Measurements from ENCODE around the gene ACRV1. TPM values are rescaled to one million over a fixed set of nuclear protein-coding genes. Genes with fewer than 3 reads are reported as not detected.
"Not testable (repeated sequence)": the region's sequence is repeated elsewhere in the genome, so short reads cannot be mapped to it uniquely, and the experiment has no call there.

ACRV1 gene
- total RNA-seq = not detected

- Mint-ChIP-seq H3K36me3 (peaks cover 34% of the 10 kb centered on the region), H3K9me3 (no peaks in the 10 kb centered on the region), H3K27ac (no peak within 1 kb of the TSS), H3K4me3 (no peak within 1 kb of the TSS), H3K27me3 (no peaks in the 10 kb centered on the region), H3K4me1 (no peaks in the 10 kb centered on the region)
- POLR2A ChIA-PET = no interaction called here
- no peak for DNase-seq
- no peak for ATAC-seq (ENCODE audit: low read depth)
Observed at GRCh38 chr11:125680747-125681146, at the start of gene ACRV1. Gene ACRV1, minus strand, starts transcription at chr11:125680847. Its CDS starts 67 bp downstream, at chr11:125680780.

- POLR2A ChIA-PET = interaction anchor here (0.6 kb wide), 1 partner anchor 212 kb away, joined by 3 read pairs; no protein-coding TSS in a partner anchor
- no peak for ATAC-seq (ENCODE audit: low read depth)
- Mint-ChIP-seq H3K9me3 (no peaks in the 10 kb centered on the region), H3K27me3 (peaks cover 20% of the 10 kb centered on the region), H3K36me3 (no peaks in the 10 kb centered on the region), H3K4me1 (peaks cover 1% of the 10 kb centered on the region), H3K4me3 (no peak overlapping the region), H3K27ac (no peak overlapping the region)
- DNase-seq = no peak
Observed at GRCh38 chr11:125728969-125729368, 48.3 kb upstream of the ACRV1 start.

- no peak for DNase-seq
- Mint-ChIP-seq H3K36me3 (no peaks in the 10 kb centered on the region), H3K27ac (no peak overlapping the region), H3K4me3 (no peak overlapping the region), H3K27me3 (peaks cover 29% of the 10 kb centered on the region), H3K4me1 (peaks cover 1% of the 10 kb centered on the region), H3K9me3 (no peaks in the 10 kb centered on the region)
- POLR2A ChIA-PET = no interaction called here
- ATAC-seq (ENCODE audit: low read depth) = no peak
Observed at GRCh38 chr11:125724125-125724524, 43.5 kb upstream of the ACRV1 start.

GRCh38 chr11:125720781-125721180, 40.1 kb upstream of the ACRV1 start:
- DNase-seq (no peak), ATAC-seq (ENCODE audit: low read depth) (no peak)
- no peak overlapping the region for H3K27ac Mint-ChIP-seq
- no peaks in the 10 kb centered on the region for H3K36me3 Mint-ChIP-seq
- POLR2A ChIA-PET = no interaction called here
- H3K9me3 Mint-ChIP-seq = no peaks in the 10 kb centered on the region
- H3K4me1 Mint-ChIP-seq = peaks cover 1% of the 10 kb centered on the region
- H3K27me3 Mint-ChIP-seq = peaks cover 19% of the 10 kb centered on the region
- no peak overlapping the region for H3K4me3 Mint-ChIP-seq

GRCh38 chr11:125704686-125705085, 24.0 kb upstream of the ACRV1 start:
- not testable (repeated sequence) for H3K36me3 Mint-ChIP-seq

GRCh38 chr11:125701858-125702621, 21.4 kb upstream of the ACRV1 start:
- Mint-ChIP-seq H3K4me3 (no peak overlapping the region), H3K4me1 (no peaks in the 10 kb centered on the region), H3K27me3 (peaks cover 4% of the 10 kb centered on the region), H3K9me3 (no peaks in the 10 kb centered on the region), H3K36me3 (no peaks in the 10 kb centered on the region), H3K27ac (no peak overlapping the region)
- ATAC-seq (ENCODE audit: low read depth) (no peak), DNase-seq (no peak)
- POLR2A ChIA-PET = no interaction called here

More at GRCh38 chr11:125704686-125705085, 24.0 kb upstream of the ACRV1 start:
- DNase-seq; H3K4me3 Mint-ChIP-seq; H3K27ac Mint-ChIP-seq; ATAC-seq (ENCODE audit: low read depth); H3K9me3 Mint-ChIP-seq; H3K4me1 Mint-ChIP-seq; POLR2A ChIA-PET: not testable (repeated sequence)
- peaks cover 20% of the 10 kb centered on the region for H3K27me3 Mint-ChIP-seq

GRCh38 chr11:125701018-125701610, 20.5 kb upstream of the ACRV1 start:
- H3K4me3 Mint-ChIP-seq = no peak overlapping the region
- H3K4me1 Mint-ChIP-seq = no peaks in the 10 kb centered on the region
- H3K9me3 Mint-ChIP-seq = no peaks in the 10 kb centered on the region
- H3K27me3 Mint-ChIP-seq = peaks cover 1% of the 10 kb centered on the region
- POLR2A ChIA-PET = no interaction called here
- DNase-seq (no peak), ATAC-seq (ENCODE audit: low read depth) (no peak)
- no peaks in the 10 kb centered on the region for H3K36me3 Mint-ChIP-seq
- no peak overlapping the region for H3K27ac Mint-ChIP-seq

GRCh38 chr11:125694951-125695350, 14.3 kb upstream of the ACRV1 start:
- H3K9me3 Mint-ChIP-seq = no peaks in the 10 kb centered on the region
- POLR2A ChIA-PET = no interaction called here
- DNase-seq = no peak
- no peaks in the 10 kb centered on the region for H3K4me1 Mint-ChIP-seq
- H3K4me3 Mint-ChIP-seq = no peak overlapping the region
- peaks cover 1% of the 10 kb centered on the region for H3K27me3 Mint-ChIP-seq
- no peaks in the 10 kb centered on the region for H3K36me3 Mint-ChIP-seq
- H3K27ac Mint-ChIP-seq = no peak overlapping the region
- no peak for ATAC-seq (ENCODE audit: low read depth)

- POLR2A ChIA-PET = no interaction called here
- Mint-ChIP-seq H3K4me3 (no peak overlapping the region), H3K4me1 (no peaks in the 10 kb centered on the region), H3K27me3 (peaks cover 1% of the 10 kb centered on the region), H3K9me3 (no peaks in the 10 kb centered on the region), H3K27ac (no peak overlapping the region), H3K36me3 (no peaks in the 10 kb centered on the region)
- DNase-seq (no peak), ATAC-seq (ENCODE audit: low read depth) (no peak)
Observed at GRCh38 chr11:125692887-125693286, 12.2 kb upstream of the ACRV1 start.

GRCh38 chr11:125690006-125690405, 9.4 kb upstream of the ACRV1 start:
- no peak overlapping the region for H3K27ac Mint-ChIP-seq
- POLR2A ChIA-PET = no interaction called here
- no peak overlapping the region for H3K4me3 Mint-ChIP-seq
- no peaks in the 10 kb centered on the region for H3K4me1 Mint-ChIP-seq
- ATAC-seq (ENCODE audit: low read depth) (no peak), DNase-seq (no peak)
- peaks cover 9% of the 10 kb centered on the region for H3K36me3 Mint-ChIP-seq
- H3K9me3 Mint-ChIP-seq = no peaks in the 10 kb centered on the region
- no peaks in the 10 kb centered on the region for H3K27me3 Mint-ChIP-seq

GRCh38 chr11:125689274-125689859, 8.7 kb upstream of the ACRV1 start:
- DNase-seq = no peak
- H3K9me3 Mint-ChIP-seq = no peaks in the 10 kb centered on the region
- no peak overlapping the region for H3K27ac Mint-ChIP-seq
- no peak for ATAC-seq (ENCODE audit: low read depth)
- H3K27me3 Mint-ChIP-seq = no peaks in the 10 kb centered on the region
- H3K4me3 Mint-ChIP-seq = no peak overlapping the region
- H3K4me1 Mint-ChIP-seq = no peaks in the 10 kb centered on the region
- POLR2A ChIA-PET = no interaction called here
- H3K36me3 Mint-ChIP-seq = peaks cover 11% of the 10 kb centered on the region

GRCh38 chr11:125688632-125689031, 8.0 kb upstream of the ACRV1 start:
- H3K27me3 Mint-ChIP-seq = no peaks in the 10 kb centered on the region
- POLR2A ChIA-PET = no interaction called here
- peaks cover 11% of the 10 kb centered on the region for H3K36me3 Mint-ChIP-seq
- H3K4me3 Mint-ChIP-seq = no peak overlapping the region
- ATAC-seq (ENCODE audit: low read depth) (no peak), DNase-seq (no peak)
- H3K4me1 Mint-ChIP-seq = no peaks in the 10 kb centered on the region
- no peak overlapping the region for H3K27ac Mint-ChIP-seq
- no peaks in the 10 kb centered on the region for H3K9me3 Mint-ChIP-seq

- DNase-seq (no peak), ATAC-seq (ENCODE audit: low read depth) (no peak)
- no peaks in the 10 kb centered on the region for H3K27me3 Mint-ChIP-seq
- no peaks in the 10 kb centered on the region for H3K9me3 Mint-ChIP-seq
- no peak overlapping the region for H3K27ac Mint-ChIP-seq
- H3K4me3 Mint-ChIP-seq = no peak overlapping the region
- POLR2A ChIA-PET = no interaction called here
- H3K4me1 Mint-ChIP-seq = no peaks in the 10 kb centered on the region
- H3K36me3 Mint-ChIP-seq = peaks cover 11% of the 10 kb centered on the region
Observed at GRCh38 chr11:125688066-125688465, 7.4 kb upstream of the ACRV1 start.

GRCh38 chr11:125685228-125685627, 4.6 kb upstream of the ACRV1 start:
- Mint-ChIP-seq H3K9me3 (no peaks in the 10 kb centered on the region), H3K36me3 (peaks cover 18% of the 10 kb centered on the region), H3K4me3 (no peak overlapping the region), H3K4me1 (no peaks in the 10 kb centered on the region), H3K27me3 (no peaks in the 10 kb centered on the region), H3K27ac (no peak overlapping the region)
- ATAC-seq (ENCODE audit: low read depth) = no peak
- DNase-seq = no peak
- POLR2A ChIA-PET = no interaction called here
